Upper lobe of left lung (tissue), 4 donors: Measurements from ENCODE around the gene STRBP.

ENCODE experiments used
- EP300 ChIP-seq, 4 donors: sonication (generic); formaldehyde crosslinking; IDR thresholded peaks; one replicate each; pipeline ENCODE4 v1.5.1; 2017; ENCODE audit warnings: antibody characterized with exemption in 4 of 4, control low read depth in 2 of 4
- TF ChIP-seq, protein P1 (sequence below), 6 experiments: fragments of 450-650 bp in 4 of 6; fragments of 200-600 bp in 2 of 6; sonication (generic) in 2 of 6; IDR thresholded peaks; one replicate each; pipeline ENCODE4 v1.5.1; 2016 to 2019; ENCODE audit warnings: antibody characterized with exemption in 6 of 6

DNA sequence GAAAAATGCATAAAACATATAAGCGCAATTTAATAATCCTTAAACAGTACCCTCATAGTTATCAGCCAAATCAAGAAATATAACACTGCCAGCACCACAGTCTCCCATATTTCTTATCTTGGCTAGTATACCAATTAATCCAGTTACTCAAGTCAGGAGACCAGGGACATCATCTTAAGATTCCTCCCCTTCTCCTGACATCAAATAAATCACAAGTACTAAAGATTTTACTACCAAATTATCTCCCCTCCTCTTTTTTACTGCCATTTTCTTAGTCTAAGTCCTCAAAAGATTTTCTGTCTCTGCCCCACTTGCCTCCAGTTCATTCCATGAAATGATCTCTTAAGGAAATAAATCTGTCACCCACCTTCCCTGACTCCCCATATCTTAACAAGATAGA lies 37.0 kb downstream of the STRBP start:
- TF ChIP-seq, protein P1, sequence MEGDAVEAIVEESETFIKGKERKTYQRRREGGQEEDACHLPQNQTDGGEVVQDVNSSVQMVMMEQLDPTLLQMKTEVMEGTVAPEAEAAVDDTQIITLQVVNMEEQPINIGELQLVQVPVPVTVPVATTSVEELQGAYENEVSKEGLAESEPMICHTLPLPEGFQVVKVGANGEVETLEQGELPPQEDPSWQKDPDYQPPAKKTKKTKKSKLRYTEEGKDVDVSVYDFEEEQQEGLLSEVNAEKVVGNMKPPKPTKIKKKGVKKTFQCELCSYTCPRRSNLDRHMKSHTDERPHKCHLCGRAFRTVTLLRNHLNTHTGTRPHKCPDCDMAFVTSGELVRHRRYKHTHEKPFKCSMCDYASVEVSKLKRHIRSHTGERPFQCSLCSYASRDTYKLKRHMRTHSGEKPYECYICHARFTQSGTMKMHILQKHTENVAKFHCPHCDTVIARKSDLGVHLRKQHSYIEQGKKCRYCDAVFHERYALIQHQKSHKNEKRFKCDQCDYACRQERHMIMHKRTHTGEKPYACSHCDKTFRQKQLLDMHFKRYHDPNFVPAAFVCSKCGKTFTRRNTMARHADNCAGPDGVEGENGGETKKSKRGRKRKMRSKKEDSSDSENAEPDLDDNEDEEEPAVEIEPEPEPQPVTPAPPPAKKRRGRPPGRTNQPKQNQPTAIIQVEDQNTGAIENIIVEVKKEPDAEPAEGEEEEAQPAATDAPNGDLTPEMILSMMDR (IDR thresholded peaks at IDR 0.05), result no peak
- TF ChIP-seq EP300 (IDR thresholded peaks at IDR 0.05), result no peak
